Ovary (tissue), 10 donors: ENCODE results near the gene ROGDI. TPM values are rescaled to one million over a fixed set of nuclear protein-coding genes. Genes with fewer than 3 reads are reported as not detected.

Source experiments
- DNase-seq, 5 donors: peaks; one replicate each; pipeline ENCODE4 v3.0.0-alpha.2; 2019 to 2020
- H3K27ac ChIP-seq, 2 donors: fragments of 200-600 bp; one replicate each; pipeline versions ENCODE4 v1.5.1 to v1.8.0; 2019 to 2022
- H3K27me3 ChIP-seq: fragments of 200-600 bp; one replicate; pipeline ENCODE4 v1.8.0; 2022
- H3K36me3 ChIP-seq: fragments of 200-600 bp; sonication (generic); one replicate; pipeline ENCODE4 v1.5.1; 2019
- H3K4me1 ChIP-seq: one replicate; pipeline ENCODE4 v1.8.1; 2013; ENCODE audit warnings: mild to moderate bottlenecking, moderate library complexity; ENCODE audit not compliant: insufficient read depth
- H3K4me3 ChIP-seq: fragments of 200-600 bp; sonication (generic); one replicate; pipeline ENCODE4 v1.5.1; 2017
- H3K9me3 ChIP-seq, 2 donors: fragments of 200-600 bp in 1 of 2; sonication (generic) in 1 of 2; one replicate each; pipeline versions ENCODE4 v1.5.1 to v1.8.1; 2013 to 2019; ENCODE audit warnings: mild to moderate bottlenecking in 1 of 2, moderate library complexity in 1 of 2
- EP300 ChIP-seq: sonication (generic); formaldehyde crosslinking; IDR thresholded peaks from one replicate; pipeline ENCODE4 v1.6.1; 2017; ENCODE audit warnings: antibody characterized with exemption
- POLR2A ChIP-seq: fragments of 450-650 bp; IDR thresholded peaks from one replicate; pipeline ENCODE4 v1.6.1; 2017; ENCODE audit warnings: antibody characterized with exemption, mild to moderate bottlenecking, moderate library complexity
- WGBS, 3 donors: extraction: QIAGEN DNeasy Blood & Tissue Kit in 1 of 3; methylation state at CpG; one replicate each; pipeline versions ENCODE4 v1.1.5 to v1.1.7; 2013 to 2017; 5-methylcytosine and 5-hydroxymethylcytosine counted together
- intact Hi-C, 4 donors: fragments of 100-400 bp; cut with DNase I; formaldehyde crosslinking; loops; one replicate each; pipeline versions ENCODE4 v1.11.0 to v1.15.1; 2022 to 2023
- long read RNA-seq, 3 donors: library from polyadenylated mRNA in 2 of 3; unstranded in 2 of 3; transcript quantifications; one replicate each; pipeline ENCODE4 v2.0.0 and lab custom pipeline, GENCODE V29; 2021 to 2026
- polyA plus RNA-seq, 2 donors: library from polyadenylated mRNA; stranded (reverse); fragments of 200-250 nt in 1 of 2; fragments of 350-450 nt in 1 of 2; fragmentation: Illumina TruSeq in 1 of 2; extraction: RNeasy Lipid Tissue Mini Kit (QIAGEN cat#74804) in 1 of 2; gene quantifications; one replicate each; pipeline ENCODE4 v1.2.3, GENCODE V29; 2013 to 2014
- total RNA-seq, 7 donors: library from RNA; depleted of rRNA in 2 of 7; stranded (reverse); fragments of >200 nt in 2 of 7; fragmentation: NEBNext Ultra II Directional in 3 of 7; extraction: Animal tissue kit (Norgen Biotek cat#: 25700) in 3 of 7; gene quantifications; one replicate each; pipeline versions ENCODE4 v1.1.0 to v1.2.4, GENCODE V29; 2016 to 2023
- TF ChIP-seq, protein P1 (sequence below), 3 donors: fragments of 450-650 bp in 2 of 3; fragments of 200-600 bp in 1 of 3; IDR thresholded peaks; one replicate each; pipeline versions ENCODE4 v1.5.1 to v1.8.0; 2016 to 2022; ENCODE audit warnings: antibody characterized with exemption in 3 of 3, mild to moderate bottlenecking in 1 of 3
- donor health status: DM: no; HTN: no; CAD: no; lungs with moderate emphysema.
- donor health status: DM: no; HTN: no; CAD: no.
- donor health status: Bipolar disorder and iron deficiency.
- donor health status: DM: yes; HTN: yes; CAD: no.
- donor health status: DM: no; HTN: no; CAD: no.
- donor health status: DM: yes; HTN: yes; CAD: no.

The ROGDI gene, protein sequence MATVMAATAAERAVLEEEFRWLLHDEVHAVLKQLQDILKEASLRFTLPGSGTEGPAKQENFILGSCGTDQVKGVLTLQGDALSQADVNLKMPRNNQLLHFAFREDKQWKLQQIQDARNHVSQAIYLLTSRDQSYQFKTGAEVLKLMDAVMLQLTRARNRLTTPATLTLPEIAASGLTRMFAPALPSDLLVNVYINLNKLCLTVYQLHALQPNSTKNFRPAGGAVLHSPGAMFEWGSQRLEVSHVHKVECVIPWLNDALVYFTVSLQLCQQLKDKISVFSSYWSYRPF
- total RNA-seq (10 to 100 TPM in 6 of 7 donors, 1 to 10 TPM in 1; 6.0 to 31.9 (median 25.0) TPM), polyA plus RNA-seq (10 to 100 TPM in 1 of 2 donors, 1 to 10 TPM in 1; 9.2 to 17.3 TPM)
- long read RNA-seq, donor 1, transcript ROGDI-209 (10 exons, 1,362 nt): minor isoform, 10 of 47 reads
- long read RNA-seq, donor 1, transcript ROGDI-201 (11 exons, 1,735 nt): major isoform, 19 of 47 reads
- long read RNA-seq, donor 1, partial matches to known transcripts: 5 of 47 reads
- long read RNA-seq, donor 1, other reads (novel, unspliced or antisense): 13 of 47 reads
- long read RNA-seq, donor 2, transcript ROGDI-213 (7 exons, 2,684 nt): minor isoform, 5 of 38 reads
- long read RNA-seq, donor 2, transcript ROGDI-201 (11 exons, 1,735 nt): major isoform, 16 of 38 reads
- long read RNA-seq, donor 2, partial matches to known transcripts: 14 of 38 reads
- long read RNA-seq, donor 2, other reads (novel, unspliced or antisense): 0 of 38 reads
- long read RNA-seq, donor 3, transcript ROGDI-201 (11 exons, 1,735 nt): major isoform, 27 of 64 reads
- long read RNA-seq, donor 3, partial matches to known transcripts: 12 of 64 reads
- long read RNA-seq, donor 3, other reads (novel, unspliced or antisense): 18 of 64 reads

DNA sequence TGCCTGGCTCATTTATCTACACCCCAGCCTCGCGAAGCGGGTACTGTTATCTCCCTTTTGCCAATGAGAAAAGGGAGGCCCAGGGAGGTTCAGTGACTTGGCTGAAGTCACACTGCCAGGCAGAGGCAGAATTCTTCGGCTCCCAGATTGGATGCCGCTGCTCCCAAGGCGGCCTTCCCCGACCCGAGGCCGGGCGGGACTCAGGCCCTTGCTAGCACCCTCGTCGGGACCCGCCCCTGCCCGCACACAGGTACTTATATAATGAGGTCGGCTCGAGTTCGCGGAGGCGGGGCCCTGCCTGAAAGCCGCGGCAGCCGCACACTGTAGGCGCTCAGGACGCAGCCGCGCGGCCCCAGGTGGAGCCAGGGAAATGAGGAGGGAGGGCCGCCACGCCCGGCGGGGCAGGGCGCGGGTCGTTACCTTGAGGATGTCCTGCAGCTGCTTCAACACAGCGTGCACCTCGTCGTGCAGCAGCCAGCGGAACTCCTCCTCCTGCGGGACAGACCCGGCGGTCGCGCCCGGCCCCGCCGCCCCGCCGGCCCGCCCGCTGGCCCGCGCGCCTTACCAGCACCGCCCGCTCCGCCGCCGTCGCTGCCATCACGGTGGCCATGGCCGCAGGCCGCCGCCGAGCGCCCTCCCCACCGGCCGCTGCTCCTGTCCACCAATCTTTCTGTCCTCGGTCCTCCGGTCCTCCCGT lies at the start of gene ROGDI:
Gene ROGDI, minus strand, starts transcription at position 672 of the 697 bp plus-strand sequence. Its CDS starts 62 bp downstream, at position 610.
- H3K4me3 ChIP-seq: peak within 1 kb of the TSS; percentile 64
- 0 to 1% (median 1%) methylated on average over 40 to 70 of the region's 70 CpGs for WGBS, 3 donors
- H3K27me3 ChIP-seq: no peaks in the 10 kb centered on the region
- H3K4me1 ChIP-seq: peaks cover 7% of the 10 kb centered on the region
- peak; percentile 69 to 83 (median 74) for DNase-seq
- intact Hi-C loops: no loop called here
- no peaks in the 10 kb centered on the region for H3K9me3 ChIP-seq
- peak within 1 kb of the TSS; percentile 62 to 72 for H3K27ac ChIP-seq
- no peak for TF ChIP-seq POLR2A
- TF ChIP-seq EP300: no peak
- TF ChIP-seq, protein P1, sequence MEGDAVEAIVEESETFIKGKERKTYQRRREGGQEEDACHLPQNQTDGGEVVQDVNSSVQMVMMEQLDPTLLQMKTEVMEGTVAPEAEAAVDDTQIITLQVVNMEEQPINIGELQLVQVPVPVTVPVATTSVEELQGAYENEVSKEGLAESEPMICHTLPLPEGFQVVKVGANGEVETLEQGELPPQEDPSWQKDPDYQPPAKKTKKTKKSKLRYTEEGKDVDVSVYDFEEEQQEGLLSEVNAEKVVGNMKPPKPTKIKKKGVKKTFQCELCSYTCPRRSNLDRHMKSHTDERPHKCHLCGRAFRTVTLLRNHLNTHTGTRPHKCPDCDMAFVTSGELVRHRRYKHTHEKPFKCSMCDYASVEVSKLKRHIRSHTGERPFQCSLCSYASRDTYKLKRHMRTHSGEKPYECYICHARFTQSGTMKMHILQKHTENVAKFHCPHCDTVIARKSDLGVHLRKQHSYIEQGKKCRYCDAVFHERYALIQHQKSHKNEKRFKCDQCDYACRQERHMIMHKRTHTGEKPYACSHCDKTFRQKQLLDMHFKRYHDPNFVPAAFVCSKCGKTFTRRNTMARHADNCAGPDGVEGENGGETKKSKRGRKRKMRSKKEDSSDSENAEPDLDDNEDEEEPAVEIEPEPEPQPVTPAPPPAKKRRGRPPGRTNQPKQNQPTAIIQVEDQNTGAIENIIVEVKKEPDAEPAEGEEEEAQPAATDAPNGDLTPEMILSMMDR (IDR thresholded peaks at IDR 0.05): no peak
- H3K36me3 ChIP-seq: no peaks in the 10 kb centered on the region

DNA sequence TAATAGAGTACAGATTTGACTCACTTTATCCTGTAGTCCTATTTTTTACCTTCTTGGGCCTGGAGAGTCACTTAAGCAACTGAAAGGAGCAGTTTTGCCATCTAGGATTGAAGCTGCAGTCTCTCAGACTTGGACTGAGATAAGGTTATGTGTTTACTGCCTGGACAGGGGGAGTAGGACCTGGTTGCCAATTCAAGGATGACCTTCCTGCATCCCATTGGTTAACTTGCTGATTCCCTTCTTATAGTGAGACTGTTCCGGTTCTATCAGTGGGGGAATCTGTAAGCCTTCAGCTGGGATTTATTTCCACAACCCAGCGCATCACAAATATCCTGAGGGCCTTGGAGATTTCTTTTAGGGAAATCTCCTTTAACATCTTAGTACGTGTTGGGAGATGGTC lies 47.8 kb upstream of the ROGDI start:
- no peak for TF ChIP-seq POLR2A
- TF ChIP-seq EP300: no peak
- TF ChIP-seq, protein P1 (IDR thresholded peaks at IDR 0.05): no peak
- Histone ChIP-seq H3K9me3 (no peaks in the 10 kb centered on the region), H3K4me3 (no peak overlapping the region), H3K27me3 (no peaks in the 10 kb centered on the region), H3K36me3 (no peaks in the 10 kb centered on the region), H3K4me1 (peaks cover 10% of the 10 kb centered on the region), H3K27ac (no peak overlapping the region)
- intact Hi-C loops: loop anchor here in 2 of 4 donors (10.0 kb wide), 2 partner anchors 85 to 95 kb away; partner anchors contain the start of gene PPL (in 1 of the 2)
- WGBS, 3 donors: 50 to 67% (median 55%) methylated on average over 3 of the region's 3 CpGs
- no peak for DNase-seq

DNA sequence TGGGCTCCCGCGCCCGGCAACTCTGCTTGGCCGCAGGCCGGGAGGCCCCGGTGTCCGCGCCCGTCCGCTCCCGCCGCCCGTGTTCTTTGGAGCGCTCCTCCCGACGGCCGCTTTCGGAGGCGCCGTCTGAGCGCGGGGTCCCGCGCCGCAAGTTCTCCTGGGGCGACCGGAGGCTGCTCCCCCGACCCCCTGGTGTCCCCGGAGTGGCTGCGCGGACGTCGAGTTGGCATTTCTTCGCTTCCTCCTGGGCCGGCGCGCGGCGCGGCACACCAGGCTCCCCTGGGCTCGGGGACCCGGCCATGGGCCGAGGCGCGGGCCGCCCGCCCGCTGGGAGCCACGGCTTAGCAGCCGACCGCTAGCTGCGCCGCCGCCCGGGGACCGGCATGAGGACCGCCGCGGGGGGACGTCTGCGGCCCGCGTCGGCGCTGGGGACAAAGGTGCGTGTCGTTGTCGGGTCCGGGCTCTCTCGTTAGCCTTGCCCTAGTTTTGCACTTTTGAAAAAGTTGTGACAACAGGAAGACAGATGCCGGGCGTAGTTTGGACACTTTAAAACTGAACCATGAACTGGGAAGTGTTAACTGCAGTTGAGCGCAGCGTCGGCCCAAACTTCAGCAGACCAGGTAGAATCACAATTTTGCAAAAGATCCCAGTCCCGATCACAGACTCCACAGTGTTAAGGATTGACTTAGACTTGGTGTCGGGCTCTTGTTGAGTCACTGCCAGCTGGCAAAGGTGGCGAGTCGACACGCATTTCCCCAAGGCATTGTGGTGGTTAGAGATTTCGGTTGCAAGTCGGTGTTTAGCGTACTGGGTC lies 45.5 kb upstream of the ROGDI start:
- intact Hi-C loops: loop anchor here in 2 of 4 donors (5.0 to 10.0 kb wide), 3 partner anchors 97 to 123 kb away; no protein-coding TSS in a partner anchor
- Histone ChIP-seq H3K4me3 (peak overlapping the region; percentile 63), H3K27ac (peak overlapping the region; percentile 93 to 96), H3K27me3 (no peaks in the 10 kb centered on the region), H3K9me3 (no peaks in the 10 kb centered on the region), H3K4me1 (peaks cover 10% of the 10 kb centered on the region), H3K36me3 (no peaks in the 10 kb centered on the region)
- TF ChIP-seq, protein P1 (IDR thresholded peaks at IDR 0.05): peak in 2 of 3 donors; percentile 2 to 16
- TF ChIP-seq EP300: no peak
- WGBS, 3 donors: 0% methylated on average over 59 to 83 of the region's 83 CpGs
- peak; percentile 52 to 70 (median 63) for DNase-seq
